ENCODE results near the gene CFAP100. TPM values are rescaled to one million over a fixed set of nuclear protein-coding genes. Genes with fewer than 3 reads are reported as not detected.
A peak's percentile ranks its signal among the peaks of the same experiment; 100 is the strongest.

CFAP100 gene
- total RNA-seq, 1 experiment from 2014 or later: not detected

GRCh38 chr3:126464494-126464893, 69.8 kb downstream of the CFAP100 start:
- in situ Hi-C loops (cut with HindIII; ENCODE audit: low pct_unique_long_range_greater_than_20kb, low sequenced_read_pairs): no loop called here

GRCh38 chr3:126464997-126465396, 70.3 kb downstream of the CFAP100 start:
- in situ Hi-C loops (cut with HindIII; ENCODE audit: low pct_unique_long_range_greater_than_20kb, low sequenced_read_pairs): no loop called here
- no peak for DNase-seq (ENCODE audit: low read depth)

More at GRCh38 chr3:126464494-126464893, 69.8 kb downstream of the CFAP100 start:
- DNase-seq (ENCODE audit: low read depth): no peak

- in situ Hi-C loops (cut with HindIII; ENCODE audit: low pct_unique_long_range_greater_than_20kb, low sequenced_read_pairs): no loop called here
- DNase-seq (ENCODE audit: low read depth): no peak
These were observed 71.3 kb downstream of the CFAP100 start for GRCh38 chr3:126465928-126466544.

- no peak for DNase-seq (ENCODE audit: low read depth)
- in situ Hi-C loops (cut with HindIII; ENCODE audit: low pct_unique_long_range_greater_than_20kb, low sequenced_read_pairs): no loop called here
These were observed 72.3 kb downstream of the CFAP100 start for GRCh38 chr3:126466886-126467610.

- DNase-seq (ENCODE audit: low read depth): no peak
- in situ Hi-C loops (cut with HindIII; ENCODE audit: low pct_unique_long_range_greater_than_20kb, low sequenced_read_pairs): no loop called here
These were observed 72.9 kb downstream of the CFAP100 start for GRCh38 chr3:126467611-126467955.

GRCh38 chr3:126468028-126468891, 73.6 kb downstream of the CFAP100 start:
- in situ Hi-C loops (cut with HindIII; ENCODE audit: low pct_unique_long_range_greater_than_20kb, low sequenced_read_pairs): no loop called here
- DNase-seq (ENCODE audit: low read depth): no peak

GRCh38 chr3:126469479-126469878, 74.8 kb downstream of the CFAP100 start:
- in situ Hi-C loops (cut with HindIII; ENCODE audit: low pct_unique_long_range_greater_than_20kb, low sequenced_read_pairs): no loop called here
- DNase-seq (ENCODE audit: low read depth): no peak

GRCh38 chr3:126472277-126473006, 77.7 kb downstream of the CFAP100 start:
- peak; percentile 85 for DNase-seq (ENCODE audit: low read depth)
- in situ Hi-C loops (cut with HindIII; ENCODE audit: low pct_unique_long_range_greater_than_20kb, low sequenced_read_pairs): no loop called here

GRCh38 chr3:126473292-126474168, 78.8 kb downstream of the CFAP100 start:
- in situ Hi-C loops (cut with HindIII; ENCODE audit: low pct_unique_long_range_greater_than_20kb, low sequenced_read_pairs): no loop called here
- DNase-seq (ENCODE audit: low read depth): no peak

GRCh38 chr3:126474498-126475412, 80.0 kb downstream of the CFAP100 start:
- in situ Hi-C loops (cut with HindIII; ENCODE audit: low pct_unique_long_range_greater_than_20kb, low sequenced_read_pairs): no loop called here
- peak; percentile 38 for DNase-seq (ENCODE audit: low read depth)

- in situ Hi-C loops (cut with HindIII; ENCODE audit: low pct_unique_long_range_greater_than_20kb, low sequenced_read_pairs): no loop called here
- peak; percentile 83 for DNase-seq (ENCODE audit: low read depth)
These were observed 80.9 kb downstream of the CFAP100 start, which contains the start of gene ZXDC for GRCh38 chr3:126475413-126476114. ZXDC (minus strand) TSS chr3:126475891; CDS start chr3:126475865, 26 bp downstream.

- in situ Hi-C loops (cut with HindIII; ENCODE audit: low pct_unique_long_range_greater_than_20kb, low sequenced_read_pairs): no loop called here
- DNase-seq (ENCODE audit: low read depth): peak; percentile 54
These were observed 81.7 kb downstream of the CFAP100 start for GRCh38 chr3:126476166-126477060.

- in situ Hi-C loops (cut with HindIII; ENCODE audit: low pct_unique_long_range_greater_than_20kb, low sequenced_read_pairs): no loop called here
These were observed 82.3 kb downstream of the CFAP100 start for GRCh38 chr3:126477061-126477380.

GRCh38 chr3:126478581-126479310, 84.0 kb downstream of the CFAP100 start:
- DNase-seq (ENCODE audit: low read depth): no peak
- in situ Hi-C loops (cut with HindIII; ENCODE audit: low pct_unique_long_range_greater_than_20kb, low sequenced_read_pairs): no loop called here

More at GRCh38 chr3:126477061-126477380, 82.3 kb downstream of the CFAP100 start:
- no peak for DNase-seq (ENCODE audit: low read depth)

- no peak for DNase-seq (ENCODE audit: low read depth)
- in situ Hi-C loops (cut with HindIII; ENCODE audit: low pct_unique_long_range_greater_than_20kb, low sequenced_read_pairs): no loop called here
These were observed 84.9 kb downstream of the CFAP100 start for GRCh38 chr3:126479642-126480041.

Measured in Caki2 (cell line).